Lung (tissue), 12 donors: Measurements from ENCODE around the gene TOR1A. TPM values are rescaled to one million over a fixed set of nuclear protein-coding genes. Genes with fewer than 3 reads are reported as not detected.

ENCODE experiments used
- ATAC-seq: fragments of 200-7000 bp; cut with Tn5 transposase; one replicate; pipeline ENCODE4 v1.9.1; 2020; ENCODE audit warnings: moderate number of reproducible peaks; ENCODE audit not compliant: insufficient read depth, low FRiP score
- DNase-seq, 3 donors: peaks; one replicate each; pipeline ENCODE4 v3.0.0-alpha.2; 2013 to 2017
- H3K27ac ChIP-seq, 2 donors: one replicate each; pipeline ENCODE4 v1.5.1; 2013; ENCODE audit warnings: mild to moderate bottlenecking in 2 of 2, moderate library complexity in 2 of 2, control low read depth in 1 of 2, inconsistent platforms in 1 of 2, low read depth in 1 of 2, low read length in 1 of 2
- H3K27me3 ChIP-seq, 3 donors: one replicate each; pipeline ENCODE4 v1.5.1; 2013; ENCODE audit warnings: low read length in 2 of 3; ENCODE audit not compliant: control insufficient read depth in 3 of 3, insufficient read depth in 3 of 3
- H3K36me3 ChIP-seq, 4 donors: one replicate each; pipeline ENCODE4 v1.5.1; 2013; ENCODE audit warnings: low read length in 4 of 4, mild to moderate bottlenecking in 1 of 4, moderate library complexity in 1 of 4; ENCODE audit not compliant: control insufficient read depth in 4 of 4, insufficient read depth in 4 of 4
- H3K4me1 ChIP-seq, 5 donors: one replicate each; pipeline ENCODE4 v1.5.1; 2013; ENCODE audit warnings: low read length in 5 of 5, mild to moderate bottlenecking in 2 of 5, moderate library complexity in 1 of 5; ENCODE audit not compliant: control insufficient read depth in 5 of 5, insufficient read depth in 5 of 5
- H3K4me3 ChIP-seq: one replicate; pipeline ENCODE4 v1.5.1; 2013; ENCODE audit warnings: mild to moderate bottlenecking, control low read depth, moderate library complexity
- H3K9ac ChIP-seq, 2 donors: one replicate each; pipeline ENCODE4 v1.5.1; 2013; ENCODE audit warnings: low read length in 2 of 2, control low read depth in 1 of 2; ENCODE audit not compliant: insufficient read depth in 1 of 2
- H3K9me3 ChIP-seq, 4 donors: one replicate each; pipeline ENCODE4 v1.5.1; 2013; ENCODE audit warnings: low read length in 3 of 4, mild to moderate bottlenecking in 1 of 4, moderate library complexity in 1 of 4; ENCODE audit not compliant: control insufficient read depth in 4 of 4, insufficient read depth in 3 of 4
- WGBS, 2 donors: extraction: QIAGEN DNeasy Blood & Tissue Kit; methylation state at CpG; one replicate each; pipeline ENCODE4 v1.1.7; 2013; 5-methylcytosine and 5-hydroxymethylcytosine counted together
- polyA plus RNA-seq, 2 donors: library from polyadenylated mRNA; stranded (reverse); fragments of 200-250 nt; gene quantifications; one replicate each; pipeline ENCODE4 v1.2.1, GENCODE V29; 2013
- total RNA-seq, 2 donors: library from RNA; depleted of rRNA in 1 of 2; stranded (reverse); fragments of >200 nt in 1 of 2; gene quantifications; one replicate each; pipeline ENCODE4 v1.2.1, GENCODE V29; 2014 to 2021
- TF ChIP-seq, protein P1 (sequence below): IDR thresholded peaks from 2 replicates; pipeline ENCODE4 v1.5.1; 2012; ENCODE audit warnings: mild to moderate bottlenecking; ENCODE audit errors: control extremely low read depth, extremely low read depth
- donor health status: control.
- donor health status: control.
- donor health status: Bipolar disorder and iron deficiency.
- donor health status: healthy.
- donor health status: DM: yes; HTN: yes; CAD: no.

TOR1A gene
- total and polyA plus RNA-seq, 4 donors = 19.1 to 41.8 (median 28.4) TPM

DNA sequence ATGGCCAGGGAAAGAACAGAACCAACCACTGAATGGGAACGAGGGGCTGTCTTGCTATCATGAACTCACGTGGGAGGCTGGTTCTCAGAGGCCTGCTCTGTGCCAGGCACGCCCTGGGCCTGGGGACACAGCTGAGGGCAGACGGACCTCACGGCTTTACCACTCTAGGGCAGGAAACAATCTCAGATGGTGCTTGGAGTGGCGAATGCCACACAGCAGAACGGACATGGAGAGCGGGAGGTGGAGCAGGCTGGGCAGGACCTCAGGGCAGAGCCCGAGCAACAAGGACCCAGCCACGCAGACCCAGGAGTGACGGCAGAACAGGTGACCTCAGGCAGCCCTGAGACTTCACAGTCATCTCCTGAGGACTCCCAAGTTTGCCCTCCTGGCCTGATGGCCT lies 8.7 kb downstream of the TOR1A start:
- DNase-seq = no peak
- Histone ChIP-seq H3K9me3 (no peaks in the 10 kb centered on the region), H3K4me1 (no peaks in the 10 kb centered on the region), H3K27me3 (no peaks in the 10 kb centered on the region), H3K27ac (no peak overlapping the region), H3K9ac (no peak overlapping the region), H3K4me3 (no peak overlapping the region), H3K36me3 (peaks cover 12 to 49% (median 17%) of the 10 kb centered on the region in 4 donors)
- TF ChIP-seq, protein P1, sequence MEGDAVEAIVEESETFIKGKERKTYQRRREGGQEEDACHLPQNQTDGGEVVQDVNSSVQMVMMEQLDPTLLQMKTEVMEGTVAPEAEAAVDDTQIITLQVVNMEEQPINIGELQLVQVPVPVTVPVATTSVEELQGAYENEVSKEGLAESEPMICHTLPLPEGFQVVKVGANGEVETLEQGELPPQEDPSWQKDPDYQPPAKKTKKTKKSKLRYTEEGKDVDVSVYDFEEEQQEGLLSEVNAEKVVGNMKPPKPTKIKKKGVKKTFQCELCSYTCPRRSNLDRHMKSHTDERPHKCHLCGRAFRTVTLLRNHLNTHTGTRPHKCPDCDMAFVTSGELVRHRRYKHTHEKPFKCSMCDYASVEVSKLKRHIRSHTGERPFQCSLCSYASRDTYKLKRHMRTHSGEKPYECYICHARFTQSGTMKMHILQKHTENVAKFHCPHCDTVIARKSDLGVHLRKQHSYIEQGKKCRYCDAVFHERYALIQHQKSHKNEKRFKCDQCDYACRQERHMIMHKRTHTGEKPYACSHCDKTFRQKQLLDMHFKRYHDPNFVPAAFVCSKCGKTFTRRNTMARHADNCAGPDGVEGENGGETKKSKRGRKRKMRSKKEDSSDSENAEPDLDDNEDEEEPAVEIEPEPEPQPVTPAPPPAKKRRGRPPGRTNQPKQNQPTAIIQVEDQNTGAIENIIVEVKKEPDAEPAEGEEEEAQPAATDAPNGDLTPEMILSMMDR = no peak
- 88 to 89% methylated on average over 8 to 11 of the region's 11 CpGs for WGBS, 2 donors
- ATAC-seq = no peak

DNA sequence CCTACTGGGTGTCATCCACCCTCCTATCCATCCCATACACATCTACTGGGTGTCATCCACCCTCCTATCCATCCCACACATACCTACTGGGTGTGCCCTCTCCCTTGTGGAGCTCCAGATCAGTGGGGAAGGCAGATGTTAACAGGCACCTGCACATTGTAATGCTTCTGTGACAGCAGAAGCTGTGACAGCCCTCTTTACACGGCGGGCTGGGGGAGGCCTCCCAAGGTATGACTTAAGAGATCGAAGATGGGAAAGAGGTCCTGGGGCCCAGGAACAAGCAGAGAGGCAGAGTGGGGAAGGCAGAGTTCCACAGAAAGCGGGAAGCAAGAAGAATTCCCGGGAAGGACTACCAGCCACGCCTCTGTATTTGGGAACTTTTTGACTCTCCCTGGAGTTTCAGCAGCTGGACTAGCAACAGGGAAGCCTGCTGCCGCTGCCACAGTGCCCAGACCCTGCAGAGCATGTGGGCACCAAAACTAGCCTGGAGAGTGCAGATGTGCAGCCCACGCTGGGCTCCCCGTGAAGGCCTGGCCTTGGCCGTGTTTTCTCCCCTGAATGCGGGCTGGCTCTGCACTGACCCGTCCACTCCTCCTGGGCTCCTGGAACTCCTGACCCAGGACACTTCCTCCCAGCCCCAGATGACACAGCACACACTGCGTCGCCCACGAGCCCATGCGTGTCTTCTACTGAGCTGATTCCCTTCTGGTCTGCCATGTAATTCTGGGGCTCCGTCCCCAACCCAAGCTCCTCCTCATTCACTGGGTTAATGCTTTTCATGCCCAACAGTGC lies 9.3 kb downstream of the TOR1A start:
- H3K9me3 ChIP-seq = no peaks in the 10 kb centered on the region
- ATAC-seq = no peak
- WGBS, 2 donors = 89 to 91% methylated on average over 17 of the region's 17 CpGs
- TF ChIP-seq, protein P1 = no peak
- no peak overlapping the region for H3K4me3 ChIP-seq
- no peak overlapping the region for H3K27ac ChIP-seq
- no peaks in the 10 kb centered on the region for H3K27me3 ChIP-seq
- no peak overlapping the region for H3K9ac ChIP-seq
- H3K4me1 ChIP-seq = no peaks in the 10 kb centered on the region
- no peak for DNase-seq
- peaks cover 12 to 53% (median 17%) of the 10 kb centered on the region in 4 donors for H3K36me3 ChIP-seq

DNA sequence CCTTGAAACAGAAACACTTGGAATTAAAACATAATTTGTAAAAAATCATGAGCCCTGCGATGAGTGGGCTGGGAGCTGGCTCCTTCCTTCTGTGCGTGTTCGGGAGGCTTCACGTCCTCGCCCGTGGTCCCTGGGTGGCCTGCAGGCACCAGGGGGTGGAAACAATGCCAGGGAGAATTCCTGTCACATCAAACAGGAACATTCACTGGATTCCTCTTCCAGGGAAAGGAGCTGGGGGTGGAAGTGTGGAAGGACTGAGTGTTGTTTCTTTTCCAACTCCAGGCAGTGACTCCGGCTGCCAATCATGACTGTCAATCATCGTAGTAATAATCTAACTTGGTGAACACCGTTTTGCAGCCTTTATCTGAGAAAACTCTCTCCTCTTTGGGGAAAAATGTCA lies 10.3 kb downstream of the TOR1A start:
- Histone ChIP-seq H3K9me3 (no peaks in the 10 kb centered on the region), H3K27ac (no peak overlapping the region), H3K4me3 (no peak overlapping the region), H3K9ac (no peak overlapping the region), H3K4me1 (no peaks in the 10 kb centered on the region), H3K27me3 (no peaks in the 10 kb centered on the region), H3K36me3 (peaks cover 16 to 51% (median 22%) of the 10 kb centered on the region in 4 donors)
- ATAC-seq = no peak
- no peak for DNase-seq
- TF ChIP-seq, protein P1 = no peak
- 87 to 93% methylated on average over 9 of the region's 9 CpGs for WGBS, 2 donors

DNA sequence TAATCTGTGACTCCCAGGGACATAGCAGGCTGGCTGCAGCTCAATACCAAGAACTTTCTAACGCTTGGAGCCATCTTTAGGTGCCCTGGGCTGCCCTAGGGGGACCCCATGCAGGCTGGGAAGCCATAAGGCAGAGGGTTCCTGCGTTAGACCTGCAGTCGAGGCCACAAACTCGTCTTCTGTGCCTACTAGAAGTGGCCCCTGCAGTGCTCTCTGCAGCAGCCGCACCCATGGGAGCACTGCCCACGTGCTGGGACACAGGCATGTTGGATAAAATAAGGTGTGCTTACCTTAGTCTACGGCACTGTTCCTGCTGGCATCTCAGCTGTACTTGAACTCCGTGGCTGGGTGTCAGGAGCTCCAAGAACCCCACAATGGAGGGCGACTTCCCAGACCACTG lies 11.6 kb downstream of the TOR1A start:
- 88 to 92% methylated on average over 9 of the region's 9 CpGs for WGBS, 2 donors
- no peak overlapping the region for H3K4me3 ChIP-seq
- ATAC-seq (no peak), DNase-seq (no peak)
- no peaks in the 10 kb centered on the region for H3K27me3 ChIP-seq
- H3K27ac ChIP-seq = no peak overlapping the region
- no peak overlapping the region for H3K9ac ChIP-seq
- H3K4me1 ChIP-seq = no peaks in the 10 kb centered on the region
- H3K9me3 ChIP-seq = no peaks in the 10 kb centered on the region
- peaks cover 11 to 46% (median 21%) of the 10 kb centered on the region in 4 donors for H3K36me3 ChIP-seq
- TF ChIP-seq, protein P1 = no peak
